ENCODE measurements around the gene NTN1. TPM values are rescaled to one million over a fixed set of nuclear protein-coding genes. Genes with fewer than 3 reads are reported as not detected.

The NTN1 gene
- total RNA-seq, 1 donor, result 0.81 TPM

GRCh38 chr17:9273428-9274391, 252.4 kb downstream of the NTN1 start:
- no peak for TF ChIP-seq CTCF (IDR thresholded peaks at IDR 0.05; ENCODE audit: insufficient read depth, low read length)
- DNase-seq (ENCODE audit: low read depth), result peak; percentile 72
- no peak overlapping the region for H3K4me3 ChIP-seq (ENCODE audit: low read depth, low read length)

GRCh38 chr17:9274973-9275372, 253.7 kb downstream of the NTN1 start:
- no peak for DNase-seq (ENCODE audit: low read depth)
- no peak for TF ChIP-seq CTCF (IDR thresholded peaks at IDR 0.05; ENCODE audit: insufficient read depth, low read length)
- no peak overlapping the region for H3K4me3 ChIP-seq (ENCODE audit: low read depth, low read length)

- no peak for TF ChIP-seq CTCF (IDR thresholded peaks at IDR 0.05; ENCODE audit: insufficient read depth, low read length)
- no peak for DNase-seq (ENCODE audit: low read depth)
- H3K4me3 ChIP-seq (ENCODE audit: low read depth, low read length), result no peak overlapping the region
Measured at GRCh38 chr17:9279893-9280292, 258.6 kb downstream of the NTN1 start.

- no peak for TF ChIP-seq CTCF (IDR thresholded peaks at IDR 0.05; ENCODE audit: insufficient read depth, low read length)
- DNase-seq (ENCODE audit: low read depth), result no peak
- H3K4me3 ChIP-seq (ENCODE audit: low read depth, low read length), result no peak overlapping the region
Measured at GRCh38 chr17:9283909-9284308, 262.6 kb downstream of the NTN1 start.

GRCh38 chr17:9284884-9285283, 263.6 kb downstream of the NTN1 start:
- no peak for TF ChIP-seq CTCF (IDR thresholded peaks at IDR 0.05; ENCODE audit: insufficient read depth, low read length)
- DNase-seq (ENCODE audit: low read depth), result peak; percentile 71
- H3K4me3 ChIP-seq (ENCODE audit: low read depth, low read length), result no peak overlapping the region

- no peak for DNase-seq (ENCODE audit: low read depth)
- H3K4me3 ChIP-seq (ENCODE audit: low read depth, low read length), result no peak overlapping the region
- no peak for TF ChIP-seq CTCF (IDR thresholded peaks at IDR 0.05; ENCODE audit: insufficient read depth, low read length)
Measured at GRCh38 chr17:9285602-9286427, 264.5 kb downstream of the NTN1 start.
